ENCODE measurements around the gene MX2. TPM values are rescaled to one million over a fixed set of nuclear protein-coding genes. Genes with fewer than 3 reads are reported as not detected.

Gene MX2
- total and polyA plus RNA-seq, 2 of the 4 experiments (the other 2 are of a cell fraction) = 0.53 to 0.54 TPM

DNA sequence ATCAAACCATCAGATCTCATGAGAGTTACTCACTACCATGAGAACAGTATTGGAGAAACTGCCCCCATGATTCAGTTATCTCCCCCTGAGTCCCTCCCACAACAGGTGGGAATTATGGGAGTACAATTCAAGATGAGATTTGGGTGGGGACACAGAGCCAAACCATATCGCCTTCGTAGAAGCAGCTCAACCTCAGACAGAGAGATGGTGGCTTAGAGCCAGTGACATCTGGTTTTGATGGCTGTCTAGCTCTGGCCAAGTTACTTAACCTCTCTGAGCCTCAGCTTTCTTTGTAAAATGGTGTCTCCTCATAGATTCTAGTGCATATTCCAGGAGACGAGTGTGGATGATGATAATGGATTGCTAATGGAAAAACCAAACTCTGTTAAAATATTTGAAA, 91.4 kb downstream of the MX2 start:
- ChIA-PET CTCF (interaction anchor here (0.6 to 1.0 kb wide), 2 partner anchors 42 to 170 kb away, joined by 3 to 5 read pairs; no protein-coding TSS in a partner anchor), POLR2A (ENCODE audit: unreplicated experiment) (no interaction called here)
- Histone ChIP-seq H3K27me3 (ENCODE audit: control insufficient read depth, insufficient read depth, low read length) (no peaks in the 10 kb centered on the region), H3K14ac (replicated peaks; ENCODE audit: low read depth, low read length) (no peak overlapping the region), H2AFZ (replicated peaks; ENCODE audit: low read length, poor library complexity) (no peak overlapping the region), H4K5ac (ENCODE audit: low read depth, low read length) (no peak overlapping the region), H2AK9ac (replicated peaks; ENCODE audit: low read depth, low read length, poor library complexity) (no peak overlapping the region), H2BK120ac (ENCODE audit: low read depth, low read length) (no peak overlapping the region), H3K27ac (ENCODE audit: insufficient read depth, low read length) (no peak overlapping the region), H3K4me2 (ENCODE audit: low read depth, low read length) (no peak overlapping the region), H2BK20ac (ENCODE audit: low read depth, low read length) (no peak overlapping the region), H3K4ac (ENCODE audit: low read depth, low read length) (no peak overlapping the region), H3K36me3 (ENCODE audit: control insufficient read depth, insufficient read depth, low read length) (no peaks in the 10 kb centered on the region), H3K4me1 (ENCODE audit: control insufficient read depth, insufficient read depth, low read length) (no peaks in the 10 kb centered on the region), H4K20me1 (ENCODE audit: insufficient read depth, low read length) (no peaks in the 10 kb centered on the region), H3K9me1 (ENCODE audit: insufficient read depth, low read length) (no peaks in the 10 kb centered on the region), H2AK5ac (ENCODE audit: low read depth, low read length) (no peak overlapping the region), H3K18ac (ENCODE audit: low read depth, low read length) (no peak overlapping the region), H4K8ac (ENCODE audit: low read depth in 2 of 2, low read length in 2 of 2) (no peak overlapping the region), H3K9me3 (ENCODE audit: control insufficient read depth, insufficient read depth, low read length) (no peaks in the 10 kb centered on the region), H3K79me1 (ENCODE audit: low read depth in 1 of 2, low read length in 2 of 2) (no peaks in the 10 kb centered on the region), H2BK5ac (ENCODE audit: low read depth, low read length, poor library complexity, severe bottlenecking) (no peak overlapping the region), H4K91ac (ENCODE audit: insufficient read depth, low read depth, low read length) (no peak overlapping the region), H3K23ac (ENCODE audit: low read depth, low read length) (no peak overlapping the region), H2BK15ac (ENCODE audit: low read depth, low read length) (no peak overlapping the region), H3K4me3 (ENCODE audit: insufficient read depth, low read depth, low read length) (no peak overlapping the region), H3K9ac (ENCODE audit: low read depth, low read length) (no peak overlapping the region), H3K56ac (ENCODE audit: extremely low read depth, insufficient read depth, low read length) (no peak overlapping the region)
- WGBS, 2 experiments (ENCODE audit: extremely low coverage in 2 of 2, insufficient read length in 1 of 2) = 90% methylated on average over 2 of the region's 3 CpGs; no CpG with 5 or more reads in 1 of the 2 experiments
- dilution Hi-C loops (cut with HindIII; ENCODE audit: low sequenced_read_pairs, unreplicated experiment) (no loop called here), intact Hi-C loops (cut with micrococcal nuclease) (no loop called here), in situ Hi-C loops (cut with MboI; ENCODE audit: low sequenced_read_pairs) (loop anchor here (10.0 kb wide), 1 partner anchor 328 kb away; no protein-coding TSS in a partner anchor)
- DNase-seq (no peak), ATAC-seq (ENCODE audit: low read depth) (no peak)
- BruUV-seq (replicated peaks) = no TSS peak
- TF ChIP-seq, protein P1, sequence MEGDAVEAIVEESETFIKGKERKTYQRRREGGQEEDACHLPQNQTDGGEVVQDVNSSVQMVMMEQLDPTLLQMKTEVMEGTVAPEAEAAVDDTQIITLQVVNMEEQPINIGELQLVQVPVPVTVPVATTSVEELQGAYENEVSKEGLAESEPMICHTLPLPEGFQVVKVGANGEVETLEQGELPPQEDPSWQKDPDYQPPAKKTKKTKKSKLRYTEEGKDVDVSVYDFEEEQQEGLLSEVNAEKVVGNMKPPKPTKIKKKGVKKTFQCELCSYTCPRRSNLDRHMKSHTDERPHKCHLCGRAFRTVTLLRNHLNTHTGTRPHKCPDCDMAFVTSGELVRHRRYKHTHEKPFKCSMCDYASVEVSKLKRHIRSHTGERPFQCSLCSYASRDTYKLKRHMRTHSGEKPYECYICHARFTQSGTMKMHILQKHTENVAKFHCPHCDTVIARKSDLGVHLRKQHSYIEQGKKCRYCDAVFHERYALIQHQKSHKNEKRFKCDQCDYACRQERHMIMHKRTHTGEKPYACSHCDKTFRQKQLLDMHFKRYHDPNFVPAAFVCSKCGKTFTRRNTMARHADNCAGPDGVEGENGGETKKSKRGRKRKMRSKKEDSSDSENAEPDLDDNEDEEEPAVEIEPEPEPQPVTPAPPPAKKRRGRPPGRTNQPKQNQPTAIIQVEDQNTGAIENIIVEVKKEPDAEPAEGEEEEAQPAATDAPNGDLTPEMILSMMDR (conservative IDR thresholded peaks at IDR 0.05; ENCODE audit: low read depth, low read length) = no peak
- TF ChIP-seq RCOR1 (IDR thresholded peaks at IDR 0.05; ENCODE audit: insufficient replicate concordance, low read length) (no peak), CHD1 (IDR thresholded peaks at IDR 0.05; ENCODE audit: low read depth, low read length) (no peak), FOS (IDR thresholded peaks at IDR 0.05; ENCODE audit: low read depth, low read length) (no peak), MXI1 (IDR thresholded peaks at IDR 0.05; ENCODE audit: borderline replicate concordance, low read depth, low read length) (no peak), SMC3 (IDR thresholded peaks at IDR 0.05; ENCODE audit: low read depth, low read length) (no peak), CEBPB (IDR thresholded peaks at IDR 0.05; ENCODE audit: low read depth, low read length) (no peak), RAD21 (IDR thresholded peaks at IDR 0.05; ENCODE audit: low read length) (no peak), BHLHE40 (IDR thresholded peaks at IDR 0.05; ENCODE audit: low read depth, low read length) (no peak), NFE2L2 (IDR thresholded peaks at IDR 0.05; ENCODE audit: low read depth, low read length) (no peak), RFX5 (IDR thresholded peaks at IDR 0.05; ENCODE audit: low read depth, low read length) (no peak), MAZ (IDR thresholded peaks at IDR 0.05; ENCODE audit: borderline replicate concordance, low read depth, low read length) (no peak), MAFK (IDR thresholded peaks at IDR 0.05; ENCODE audit: low read depth, low read length) (no peak), POLR2A (IDR thresholded peaks at IDR 0.05; ENCODE audit: low read depth, low read length) (no peak)
- TF ChIP-seq, protein P2, sequence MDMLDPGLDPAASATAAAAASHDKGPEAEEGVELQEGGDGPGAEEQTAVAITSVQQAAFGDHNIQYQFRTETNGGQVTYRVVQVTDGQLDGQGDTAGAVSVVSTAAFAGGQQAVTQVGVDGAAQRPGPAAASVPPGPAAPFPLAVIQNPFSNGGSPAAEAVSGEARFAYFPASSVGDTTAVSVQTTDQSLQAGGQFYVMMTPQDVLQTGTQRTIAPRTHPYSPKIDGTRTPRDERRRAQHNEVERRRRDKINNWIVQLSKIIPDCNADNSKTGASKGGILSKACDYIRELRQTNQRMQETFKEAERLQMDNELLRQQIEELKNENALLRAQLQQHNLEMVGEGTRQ (IDR thresholded peaks at IDR 0.05; ENCODE audit: low read depth, low read length) = no peak
- TF ChIP-seq, protein P3, sequence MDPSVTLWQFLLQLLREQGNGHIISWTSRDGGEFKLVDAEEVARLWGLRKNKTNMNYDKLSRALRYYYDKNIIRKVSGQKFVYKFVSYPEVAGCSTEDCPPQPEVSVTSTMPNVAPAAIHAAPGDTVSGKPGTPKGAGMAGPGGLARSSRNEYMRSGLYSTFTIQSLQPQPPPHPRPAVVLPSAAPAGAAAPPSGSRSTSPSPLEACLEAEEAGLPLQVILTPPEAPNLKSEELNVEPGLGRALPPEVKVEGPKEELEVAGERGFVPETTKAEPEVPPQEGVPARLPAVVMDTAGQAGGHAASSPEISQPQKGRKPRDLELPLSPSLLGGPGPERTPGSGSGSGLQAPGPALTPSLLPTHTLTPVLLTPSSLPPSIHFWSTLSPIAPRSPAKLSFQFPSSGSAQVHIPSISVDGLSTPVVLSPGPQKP (IDR thresholded peaks at IDR 0.05; ENCODE audit: borderline replicate concordance, low read depth, low read length) = no peak
